ENCODE measurements around the gene GTF2IRD1. TPM values are rescaled to one million over a fixed set of nuclear protein-coding genes. Genes with fewer than 3 reads are reported as not detected.

GTF2IRD1 gene
- total and polyA plus RNA-seq, 2 of the 13 experiments (the other 11 are each of a cell fraction or from before 2014, with no cell fraction given), result 16.5 to 26.7 TPM

- TF ChIP-seq HNF1A (IDR thresholded peaks at IDR 0.05; ENCODE audit: low read depth), result no peak
- no peak for TF ChIP-seq HNF1A (CRISPR knock-in tag; IDR thresholded peaks at IDR 0.05; ENCODE audit: borderline replicate concordance)
- no peak for TF ChIP-seq ZNF138 (CRISPR knock-in tag; IDR thresholded peaks at IDR 0.05; ENCODE audit: low read depth)
- no peak for TF ChIP-seq ZNF644 (CRISPR knock-in tag; IDR thresholded peaks at IDR 0.05; ENCODE audit: low read depth)
- no peak for TF ChIP-seq TAF1 (CRISPR knock-in tag; IDR thresholded peaks at IDR 0.05)
- TF ChIP-seq ZNF691 (CRISPR knock-in tag; IDR thresholded peaks at IDR 0.05; ENCODE audit: borderline replicate concordance, low read depth), result no peak
- no peak for TF ChIP-seq HIC2 (CRISPR knock-in tag; IDR thresholded peaks at IDR 0.05; ENCODE audit: low read depth)
- no peak for TF ChIP-seq TCF7L2 (IDR thresholded peaks at IDR 0.05; ENCODE audit: low read depth, low read length)
- no peak for TF ChIP-seq YY1 (IDR thresholded peaks at IDR 0.05; ENCODE audit: insufficient read depth, insufficient replicate concordance, low read depth, low read length)
- TF ChIP-seq GMEB2 (CRISPR knock-in tag; IDR thresholded peaks at IDR 0.05; ENCODE audit: low read depth), result no peak
- no peak for TF ChIP-seq DBP (CRISPR knock-in tag; IDR thresholded peaks at IDR 0.05; ENCODE audit: not compliant biosample characterization)
- no peak for TF ChIP-seq ZNF879 (CRISPR knock-in tag; IDR thresholded peaks at IDR 0.05)
- TF ChIP-seq PCBP2 (optimal IDR thresholded peaks at IDR 0.05; ENCODE audit: low read depth, low read length, poor library complexity, severe bottlenecking), result no peak
- TF ChIP-seq ZFP36L2 (CRISPR knock-in tag; IDR thresholded peaks at IDR 0.05), result no peak
- TF ChIP-seq ZNF569 (CRISPR knock-in tag; IDR thresholded peaks at IDR 0.05; ENCODE audit: borderline replicate concordance), result no peak
- TF ChIP-seq ZNF260 (CRISPR knock-in tag; IDR thresholded peaks at IDR 0.05; ENCODE audit: borderline replicate concordance, low read depth), result no peak
- no peak for TF ChIP-seq ZNF224 (CRISPR knock-in tag; IDR thresholded peaks at IDR 0.05)
- TF ChIP-seq ZNF572 (CRISPR knock-in tag; IDR thresholded peaks at IDR 0.05), result no peak
- TF ChIP-seq SNAI1 (CRISPR knock-in tag; IDR thresholded peaks at IDR 0.05; ENCODE audit: borderline replicate concordance), result no peak
- no peak for TF ChIP-seq ZNF616 (CRISPR knock-in tag; IDR thresholded peaks at IDR 0.05; ENCODE audit: low read depth)
- no peak for TF ChIP-seq ZNF773 (CRISPR knock-in tag; IDR thresholded peaks at IDR 0.05; ENCODE audit: borderline replicate concordance)
Measured at GRCh38 chr7:74417419-74417971, 36.2 kb upstream of the GTF2IRD1 start (continued).
